NCI-H226 (cell line): ENCODE data around the gene DBNDD1.

Source experiments
- DNase-seq: peaks from one replicate; pipeline ENCODE4 v3.0.0-alpha.2; 2015

Gene DBNDD1

DNA sequence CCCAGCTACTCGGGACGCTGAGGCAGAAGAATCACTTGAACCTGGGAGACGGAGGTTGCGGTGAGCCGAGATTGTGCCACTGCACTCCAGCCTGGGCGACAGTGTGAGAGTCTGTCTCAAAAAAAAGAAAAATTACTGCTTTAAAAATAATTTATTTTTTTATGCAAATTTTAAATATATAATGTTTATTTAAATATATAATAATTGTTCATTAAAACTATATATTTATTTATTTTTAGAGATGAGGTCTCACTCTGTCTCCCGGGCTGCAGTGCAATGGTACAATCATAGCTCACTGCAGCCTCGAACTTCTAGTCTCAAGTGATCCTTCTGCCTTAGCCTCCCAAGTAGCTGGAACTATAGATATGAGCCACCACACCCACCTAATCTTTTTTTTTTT lies 15.2 kb upstream of the DBNDD1 start:
- DNase-seq: no peak

DNA sequence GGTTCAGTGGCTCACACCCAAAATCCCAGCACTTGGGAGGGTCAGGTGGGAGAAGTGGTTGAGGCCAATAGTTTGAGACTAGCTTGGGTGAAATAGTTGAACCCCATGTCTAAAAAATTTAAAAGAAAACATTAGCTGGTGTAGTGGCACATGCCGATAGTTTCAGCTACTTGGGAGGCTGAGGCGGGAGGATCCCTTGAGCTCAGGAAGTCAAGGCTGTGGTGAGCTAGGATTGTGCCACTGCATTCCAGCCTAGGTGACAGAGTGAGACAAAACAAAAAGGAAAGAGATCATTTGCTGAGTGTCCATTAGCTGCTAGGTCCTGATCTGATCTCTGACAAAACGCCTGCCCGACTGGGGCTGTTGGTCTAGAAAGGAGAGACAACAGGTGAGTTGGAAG lies 14.1 kb upstream of the DBNDD1 start:
- DNase-seq: no peak

DNA sequence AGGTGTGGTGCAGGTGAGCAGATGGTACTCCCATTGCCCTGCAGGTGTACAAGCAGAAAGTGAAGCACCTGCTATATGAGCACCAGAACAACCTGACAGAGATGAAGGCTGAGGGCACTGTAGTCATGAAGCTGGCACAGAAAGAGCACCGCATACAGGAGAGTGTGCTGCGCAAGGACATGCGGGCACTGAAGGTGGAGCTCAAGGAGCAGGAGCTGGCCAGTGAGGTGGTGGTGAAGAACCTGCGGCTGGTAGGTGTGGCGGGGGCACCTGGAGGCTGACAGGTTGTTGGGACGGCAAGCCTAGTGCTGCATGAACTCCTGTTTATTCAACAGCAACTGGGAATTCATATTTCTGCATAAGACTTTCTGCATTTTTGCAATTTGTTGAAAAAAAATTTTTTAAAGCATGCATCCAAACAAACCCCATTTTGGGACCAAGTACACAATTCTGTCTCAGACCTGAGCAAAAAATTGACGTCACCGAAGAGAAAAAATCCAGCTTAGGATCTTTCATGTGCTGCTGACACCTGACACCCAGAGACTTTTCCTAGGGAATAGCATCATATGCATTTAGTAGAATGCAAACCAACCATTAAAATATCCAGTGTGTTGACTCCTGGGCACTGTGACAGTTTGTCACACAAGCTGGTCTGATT lies 13.5 kb upstream of the DBNDD1 start:
- no peak for DNase-seq

DNA sequence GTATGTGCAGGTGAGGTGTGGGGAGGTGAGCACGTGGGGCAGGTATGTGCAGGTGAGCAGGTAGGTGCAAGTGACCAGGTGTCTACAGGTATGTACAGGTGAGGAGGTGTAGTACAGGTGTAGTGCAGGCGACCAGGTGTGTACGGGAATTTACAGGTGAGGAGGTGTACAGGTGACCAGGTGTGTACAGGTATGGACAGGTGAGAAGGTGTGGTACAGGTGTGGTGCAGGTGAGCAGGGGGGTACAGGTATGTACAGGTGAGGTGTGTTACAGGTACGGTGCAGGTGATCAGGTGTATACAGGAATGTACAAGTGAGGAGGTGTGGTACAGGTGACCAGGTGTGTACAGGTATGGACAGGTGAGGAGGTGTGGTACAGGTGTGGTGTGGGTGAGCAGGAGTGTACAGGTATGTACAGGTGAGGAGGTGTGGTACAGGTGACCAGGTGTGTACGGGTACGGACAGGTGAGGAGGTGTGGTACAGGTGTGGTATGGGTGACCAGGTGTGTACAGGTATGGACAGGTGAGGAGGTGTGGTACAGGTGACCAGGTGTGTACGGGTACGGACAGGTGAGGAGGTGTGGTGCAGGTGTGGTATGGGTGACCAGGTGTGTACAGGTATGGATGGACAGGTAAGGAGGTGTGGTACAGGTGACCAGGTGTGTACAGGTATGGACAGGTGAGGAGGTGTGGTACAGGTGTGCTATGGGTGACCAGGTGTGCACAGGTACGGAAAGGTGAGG lies 12.8 kb upstream of the DBNDD1 start:
- DNase-seq: no peak

GRCh38 chr16:90031186-90031930 lies 12.1 kb upstream of the DBNDD1 start:
- no peak for DNase-seq

DNA sequence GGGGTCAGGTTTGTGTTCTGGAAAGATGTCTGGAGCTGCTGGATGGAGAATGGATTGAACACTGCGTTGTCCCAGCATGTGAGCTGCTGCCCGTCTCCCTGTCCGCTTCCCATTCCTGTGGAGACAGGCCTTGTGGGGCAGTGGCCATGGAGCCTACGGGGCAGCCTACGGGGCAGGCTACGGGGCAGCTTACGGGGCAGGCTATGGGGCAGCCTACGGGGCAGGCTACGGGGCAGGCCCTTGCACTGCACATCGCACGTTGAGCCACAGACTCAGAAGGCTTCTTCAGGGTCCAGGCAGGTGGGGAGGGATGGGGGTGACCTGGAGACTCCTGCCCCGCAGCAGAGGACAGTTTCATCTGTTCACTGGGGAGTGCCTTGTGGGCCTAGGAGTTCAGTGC lies 9.7 kb upstream of the DBNDD1 start:
- DNase-seq: no peak

DNA sequence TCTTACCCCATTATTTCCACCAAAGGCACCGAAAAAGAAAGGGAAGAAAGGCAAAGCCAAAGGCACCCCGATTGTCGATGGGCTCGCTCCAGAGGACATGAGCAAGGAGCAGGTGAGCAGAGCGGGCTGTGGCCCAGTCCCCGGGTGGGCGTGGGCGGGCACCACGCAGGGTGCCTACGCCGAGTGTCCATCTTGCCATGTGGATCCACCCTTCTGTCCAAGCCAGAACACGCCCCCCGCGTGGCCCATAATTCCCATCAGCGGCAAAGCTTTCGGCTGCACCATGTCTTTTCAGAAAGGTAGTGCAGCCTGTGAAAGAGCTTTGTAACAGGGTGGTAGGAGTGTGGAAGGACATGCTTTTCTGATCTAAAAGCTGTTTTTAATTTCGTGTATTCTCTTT lies 8.4 kb upstream of the DBNDD1 start:
- no peak for DNase-seq

- DNase-seq: no peak
Measured at GRCh38 chr16:90026135-90026534, 6.9 kb upstream of the DBNDD1 start.

DNA sequence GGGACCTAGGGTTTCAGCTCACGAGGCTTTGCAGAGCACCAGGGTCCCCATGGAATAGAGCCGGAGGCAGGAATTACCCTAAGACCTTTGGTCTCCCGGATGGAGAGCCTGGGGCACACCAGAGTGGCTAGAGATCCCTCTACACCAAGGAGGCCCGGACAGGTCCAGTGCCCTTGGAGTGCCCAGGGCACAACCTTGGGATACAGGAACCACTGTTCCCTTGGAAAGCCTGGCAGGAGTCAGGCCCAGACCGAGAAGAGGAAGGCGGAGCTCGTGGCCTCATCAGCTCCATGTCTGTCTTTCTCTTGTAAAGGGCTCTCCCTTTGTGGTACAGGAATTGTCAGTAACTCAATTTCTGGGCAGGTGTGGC lies 3.8 kb upstream of the DBNDD1 start:
- DNase-seq: no peak

DNA sequence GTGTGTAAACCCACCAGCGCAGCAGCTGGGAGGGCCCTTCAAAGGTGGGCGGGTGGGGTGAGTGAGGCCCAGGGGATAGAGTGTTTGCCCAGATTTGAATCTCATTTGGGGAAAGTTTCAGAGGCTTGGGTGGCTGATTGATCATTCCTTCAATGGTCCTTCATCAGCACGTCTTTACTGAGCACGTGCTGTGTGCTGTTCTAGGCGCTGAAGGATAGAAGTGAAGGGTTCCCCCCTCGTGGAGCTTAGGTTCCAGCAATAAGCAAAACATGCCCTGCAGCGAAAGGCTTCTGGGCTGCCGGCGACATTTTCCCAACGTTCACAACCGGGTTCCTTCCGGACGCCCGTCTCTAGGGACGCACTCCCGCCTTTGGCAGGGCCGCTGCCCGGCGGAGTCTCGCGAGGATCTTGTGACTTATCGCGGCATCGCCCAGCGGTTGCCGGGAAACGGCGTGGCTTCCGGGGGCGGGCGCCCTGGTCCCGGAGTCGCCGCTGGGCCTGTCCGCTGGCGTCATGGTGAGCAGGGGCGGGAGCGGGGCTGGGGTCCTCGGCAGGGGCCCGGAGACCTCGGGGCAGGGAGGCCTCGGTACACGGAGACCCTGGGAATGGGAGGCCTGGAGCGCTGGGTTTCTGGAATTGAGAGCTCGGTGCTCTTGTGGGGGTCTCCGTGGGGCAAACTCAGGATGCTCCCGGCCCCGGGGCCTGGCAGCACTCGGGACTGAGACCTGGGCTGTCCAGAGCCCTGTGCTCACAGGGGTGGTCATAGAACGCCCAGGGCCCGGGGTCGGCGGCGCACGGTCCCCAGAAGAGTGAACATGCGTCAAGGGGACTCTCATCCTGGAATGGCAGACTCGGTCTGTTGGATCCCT lies 3.2 kb upstream of the DBNDD1 start:
- peak; percentile 90 for DNase-seq

- DNase-seq: peak; percentile 28
Measured at GRCh38 chr16:90020838-90021382, 1.7 kb upstream of the DBNDD1 start.

DNA sequence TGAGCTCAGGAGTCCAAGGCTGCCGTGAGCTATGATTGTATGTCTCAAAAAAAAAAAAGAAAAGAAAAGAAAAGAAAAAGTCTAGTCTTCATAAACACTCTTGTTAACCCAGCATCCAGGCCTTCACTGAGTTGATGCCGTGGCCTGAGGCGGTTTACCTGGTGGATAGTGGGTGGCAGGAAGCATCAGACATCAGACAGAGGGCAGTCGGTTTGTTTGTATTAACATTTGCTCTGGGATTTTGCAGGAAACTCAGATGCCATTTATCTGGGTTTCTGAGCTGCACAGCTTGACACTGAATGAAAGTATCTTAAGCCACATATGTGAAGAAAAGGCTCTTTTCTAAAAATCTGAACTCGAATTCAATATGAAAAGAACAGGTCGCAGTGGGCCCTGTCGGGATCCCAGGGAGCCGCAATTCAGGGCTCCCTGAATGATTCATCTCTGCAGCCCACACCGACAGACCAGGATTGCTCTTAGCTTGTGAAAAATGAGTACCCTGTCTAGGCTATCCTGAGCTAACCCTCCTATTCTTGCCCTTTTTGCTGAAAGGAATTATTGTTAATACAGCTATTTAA lies 1.1 kb upstream of the DBNDD1 start:
- DNase-seq: no peak

DNA sequence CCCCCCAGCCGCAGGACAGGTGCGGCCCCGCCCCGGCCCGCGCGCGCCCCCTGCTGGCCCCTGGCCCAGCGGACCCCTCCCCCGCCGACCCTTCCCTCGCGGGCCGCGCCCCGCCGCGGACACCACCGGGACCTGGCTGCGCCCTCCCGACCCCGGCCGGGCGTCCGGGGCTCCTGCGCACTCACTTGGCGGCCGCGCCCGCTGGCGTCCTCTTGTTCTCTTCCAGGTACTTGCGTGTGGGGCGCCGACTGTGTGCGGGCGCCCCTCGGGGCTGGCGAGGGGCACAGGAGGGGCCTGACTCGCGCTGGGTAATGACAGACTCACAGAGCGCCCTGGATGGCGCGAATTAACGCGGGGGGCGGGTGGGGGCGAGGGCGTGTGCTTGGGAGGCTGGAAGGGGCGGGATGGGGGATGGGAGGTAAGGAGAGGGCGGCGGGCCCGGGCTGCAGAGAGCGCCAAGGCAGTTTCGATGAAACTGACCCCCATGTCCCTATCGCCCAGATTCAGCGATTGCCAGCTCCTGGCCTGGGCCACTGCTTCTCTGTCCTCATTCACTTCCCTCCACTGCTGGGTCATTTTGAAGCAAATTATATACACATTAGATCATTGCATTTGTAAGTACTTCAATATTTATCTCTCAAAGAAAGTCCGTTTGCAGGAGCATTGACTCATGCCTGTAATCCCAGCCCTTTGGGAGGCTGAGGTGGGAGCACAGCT lies 445 bp upstream of the DBNDD1 start:
- peak; percentile 71 for DNase-seq

- no peak for DNase-seq
Measured at GRCh38 chr16:90018297-90018651, 982 bp downstream of the DBNDD1 start.

- DNase-seq: no peak
Measured at GRCh38 chr16:90016339-90016950, 2.8 kb downstream of the DBNDD1 start.

GRCh38 chr16:90015586-90016338 lies 3.5 kb downstream of the DBNDD1 start:
- DNase-seq: no peak

- DNase-seq: no peak
Measured at GRCh38 chr16:90012991-90013745, 6.1 kb downstream of the DBNDD1 start.

GRCh38 chr16:90011908-90012501 lies 7.3 kb downstream of the DBNDD1 start:
- DNase-seq: no peak

DNA sequence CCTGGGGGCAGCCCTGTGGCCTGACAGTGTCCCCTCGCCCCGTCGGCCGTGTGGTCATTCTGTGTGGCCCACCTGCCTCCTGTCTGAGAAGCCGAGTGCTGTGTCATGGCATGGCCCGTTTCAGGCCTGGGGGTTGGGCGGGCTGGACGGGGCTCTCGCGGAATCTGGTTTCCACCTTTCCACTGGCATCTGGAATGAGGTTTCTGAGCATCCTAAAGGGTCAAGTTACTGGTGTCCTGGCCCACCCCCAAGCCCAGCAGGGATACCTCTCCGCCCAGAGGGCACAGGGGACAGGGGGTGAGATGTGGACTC lies 7.8 kb downstream of the DBNDD1 start:
- no peak for DNase-seq
